Measurements from ENCODE around the gene RFXAP. TPM values are rescaled to one million over a fixed set of nuclear protein-coding genes. Genes with fewer than 3 reads are reported as not detected.

The RFXAP gene
- total RNA-seq, 1 experiment from 2014 or later, result 8.7 TPM

GRCh38 chr13:36774931-36775330 lies 44.1 kb upstream of the RFXAP start:
- Histone ChIP-seq H4K91ac (ENCODE audit: insufficient read length, low read depth, low read length) (no peak overlapping the region), H3K23ac (ENCODE audit: insufficient read length, low read depth, low read length) (no peak overlapping the region), H2BK12ac (ENCODE audit: insufficient read length, low read depth, low read length) (no peak overlapping the region), H2BK5ac (ENCODE audit: insufficient read length, low read length) (no peak overlapping the region), H3K9me3 (ENCODE audit: control insufficient read depth, low read depth, low read length) (no peaks in the 10 kb centered on the region), H3K23me2 (ENCODE audit: insufficient read length, low read depth, low read length, poor library complexity, severe bottlenecking) (no peaks in the 10 kb centered on the region), H3K79me2 (ENCODE audit: insufficient read depth, low read length) (no peaks in the 10 kb centered on the region), H3K79me1 (ENCODE audit: insufficient read depth, low read depth, low read length, poor library complexity, severe bottlenecking) (no peaks in the 10 kb centered on the region), H3T11ph (ENCODE audit: low read length) (no peak overlapping the region), H2AK5ac (ENCODE audit: insufficient read length, low read length) (no peak overlapping the region), H4K8ac (replicated peaks; ENCODE audit: insufficient read length, low read depth, low read length) (no peak overlapping the region), H2BK20ac (ENCODE audit: low read depth, low read length, poor library complexity, severe bottlenecking) (no peak overlapping the region), H4K20me1 (ENCODE audit: control insufficient read depth, insufficient read depth, insufficient read length) (no peaks in the 10 kb centered on the region), H4K5ac (ENCODE audit: insufficient read length, low read depth, low read length) (no peak overlapping the region), H3K9ac (ENCODE audit: extremely low read depth, insufficient read length, low read length) (no peak overlapping the region), H2BK120ac (ENCODE audit: low read depth, low read length, poor library complexity, severe bottlenecking) (no peak overlapping the region), H3K4ac (ENCODE audit: low read depth, low read length) (no peak overlapping the region), H3K14ac (ENCODE audit: insufficient read depth, low read length) (no peak overlapping the region), H3K27ac (ENCODE audit: insufficient read length, low read depth, low read length) (no peak overlapping the region), H2AFZ (ENCODE audit: low read length) (no peak overlapping the region), H3K18ac (ENCODE audit: insufficient read length, low read depth, low read length) (no peak overlapping the region), H3K4me2 (ENCODE audit: insufficient read depth, insufficient read length, low read length) (no peak overlapping the region), H3K56ac (ENCODE audit: insufficient read length, low read depth, low read length) (no peak overlapping the region), H2BK15ac (ENCODE audit: low read depth, low read length) (no peak overlapping the region), H3K27me3 (ENCODE audit: insufficient read depth, low read length) (no peaks in the 10 kb centered on the region), H3K4me1 (ENCODE audit: insufficient read depth, low read length) (peaks cover 8% of the 10 kb centered on the region)
- no peak overlapping the region; a peak in 1 of 7 replicates for H3K27ac Mint-ChIP-seq
- 100% methylated on average over 1 of the region's 5 CpGs for WGBS (ENCODE audit: extremely low coverage, insufficient read length, low lambda C conversion rate)
- peaks cover 0 to 5% (median 4%) of the 10 kb centered on the region in 3 experiments; a peak in 1 of 7 replicates for H3K36me3 Mint-ChIP-seq (ENCODE audit: insufficient read depth in 1 of 3, low read depth in 3 of 3)
- peaks cover 2% of the 10 kb centered on the region for H3K27me3 Mint-ChIP-seq (ENCODE audit: low read depth)
- H3K9me3 Mint-ChIP-seq, result no peaks in the 10 kb centered on the region; a peak in 1 of 5 replicates
- DNase-seq, result no peak
- H3K4me3 Mint-ChIP-seq, result no peak overlapping the region
- TF ChIP-seq CTCF (conservative IDR thresholded peaks at IDR 0.05), result no peak
- H3K4me1 Mint-ChIP-seq, result peaks cover 29 to 36% of the 10 kb centered on the region in 2 experiments

All from H9 (cell line).